Natural killer cell (primary cell): ENCODE results near the gene RAD50. TPM values are rescaled to one million over a fixed set of nuclear protein-coding genes. Genes with fewer than 3 reads are reported as not detected.
"Not testable (repeated sequence)": the region's sequence is repeated elsewhere in the genome, so short reads cannot be mapped to it uniquely, and the experiment has no call there.

ENCODE experiments used
- ATAC-seq, 3 donors: fragments of 150-1000 bp in 2 of 3; fragments of 200-7000 bp in 1 of 3; cut with Tn5 transposase; 1 replicate in 1 of 3; 2 replicates in 2 of 3; pipeline ENCODE4 v1.10.0; 2021; ENCODE audit warnings: mild to moderate bottlenecking in 2 of 3, moderate library complexity in 2 of 3
- DNase-seq, 2 donors: peaks; one replicate each; pipeline versions ENCODE4 v3.0.0 to v3.0.0-alpha.2; 2013 to 2021; ENCODE audit warnings: mixed read lengths in 1 of 2
- H3K27ac ChIP-seq: one replicate; pipeline ENCODE4 v1.5.1; 2013; ENCODE audit warnings: mild to moderate bottlenecking, low read length
- H3K27me3 ChIP-seq: one replicate; pipeline ENCODE4 v1.6.1; 2013; ENCODE audit warnings: low read length; ENCODE audit not compliant: control insufficient read depth, insufficient read depth
- H3K36me3 ChIP-seq: one replicate; pipeline ENCODE4 v1.6.1; 2013; ENCODE audit warnings: low read length; ENCODE audit not compliant: control insufficient read depth, insufficient read depth
- H3K4me1 ChIP-seq: one replicate; pipeline ENCODE4 v1.6.1; 2013; ENCODE audit warnings: low read length; ENCODE audit not compliant: control insufficient read depth, insufficient read depth
- H3K4me3 ChIP-seq: one replicate; pipeline ENCODE4 v1.5.1; 2013; ENCODE audit warnings: low read length
- H3K9me3 ChIP-seq: one replicate; pipeline ENCODE4 v1.6.1; 2013; ENCODE audit warnings: low read length; ENCODE audit not compliant: control insufficient read depth, insufficient read depth
- H3K27ac Mint-ChIP-seq, 2 donors: one replicate each; pipeline ENCODE4 v1.8.0; 2022; ENCODE audit warnings: mild to moderate bottlenecking in 2 of 2, mixed read lengths in 2 of 2, moderate library complexity in 1 of 2
- H3K27me3 Mint-ChIP-seq, 2 donors: one replicate each; pipeline ENCODE4 v1.8.0; 2022; ENCODE audit warnings: low read depth in 2 of 2, mixed read lengths in 2 of 2
- H3K36me3 Mint-ChIP-seq: one replicate; pipeline ENCODE4 v1.8.0; 2022; ENCODE audit warnings: mixed read lengths
- H3K4me1 Mint-ChIP-seq, 2 donors: one replicate each; pipeline ENCODE4 v1.8.0; 2022; ENCODE audit warnings: mixed read lengths in 2 of 2
- H3K4me3 Mint-ChIP-seq: one replicate; pipeline ENCODE4 v1.8.0; 2022; ENCODE audit warnings: mild to moderate bottlenecking, moderate library complexity, mixed read lengths
- H3K9me3 Mint-ChIP-seq, 2 donors: one replicate each; pipeline ENCODE4 v1.8.0; 2022; ENCODE audit warnings: mixed read lengths in 2 of 2
- CTCF ChIP-seq: fragments of 200-600 bp; IDR thresholded peaks from one replicate; pipeline ENCODE4 v1.8.0; 2022; ENCODE audit warnings: antibody characterized with exemption
- WGBS: methylation state at CpG from one replicate; pipeline ENCODE4 v1.1.7; 2013; ENCODE audit warnings: missing lambda C conversion rate; ENCODE audit not compliant: insufficient coverage; 5-methylcytosine and 5-hydroxymethylcytosine counted together
- intact Hi-C: fragments of 100-400 bp; cut with micrococcal nuclease; formaldehyde crosslinking; loops from one replicate; pipeline ENCODE4 v1.14.2; 2022
- total RNA-seq, 4 donors: library from RNA; stranded (reverse); fragments of 120-200 nt in 1 of 4; gene quantifications; one replicate each; pipeline versions ENCODE4 v1.2.3 to v1.2.4, GENCODE V29; 2013 to 2022

RAD50 gene
- total RNA-seq, 3 donors from 2014 or later (not counting 1 experiment from before 2014, with no cell fraction given): 21.0 to 31.2 (median 27.5) TPM

- H3K4me1 Mint-ChIP-seq: peaks cover 30 to 32% of the 10 kb centered on the region in 2 donors
- Histone ChIP-seq H3K4me1 (peaks cover 9% of the 10 kb centered on the region), H3K36me3 (no peaks in the 10 kb centered on the region), H3K4me3 (no peak overlapping the region), H3K9me3 (no peaks in the 10 kb centered on the region), H3K27ac (no peak overlapping the region), H3K27me3 (no peaks in the 10 kb centered on the region)
- WGBS: 21% methylated on average over 6 of the region's 7 CpGs
- H3K36me3 Mint-ChIP-seq: no peaks in the 10 kb centered on the region
- H3K27me3 Mint-ChIP-seq: peaks cover 0 to 2% of the 10 kb centered on the region in 2 donors
- DNase-seq: peak in 1 of 2 donors; percentile 61
- TF ChIP-seq CTCF: no peak
- intact Hi-C loops: no loop called here
- H3K27ac Mint-ChIP-seq: peak overlapping the region in 1 of 2 donors; percentile 31
- no peaks in the 10 kb centered on the region for H3K9me3 Mint-ChIP-seq
- ATAC-seq: peak in 1 of 3 donors; percentile 75
- H3K4me3 Mint-ChIP-seq: no peak overlapping the region
Measured at GRCh38 chr5:132688536-132689339, 132.0 kb downstream of the RAD50 start.

GRCh38 chr5:132689513-132689912 is 132.7 kb downstream of the RAD50 start:
- no peaks in the 10 kb centered on the region for H3K9me3 ChIP-seq
- intact Hi-C loops: no loop called here
- Mint-ChIP-seq H3K4me1 (peaks cover 30 to 32% of the 10 kb centered on the region in 2 donors), H3K9me3 (no peaks in the 10 kb centered on the region), H3K4me3 (no peak overlapping the region), H3K27me3 (peaks cover 0 to 2% of the 10 kb centered on the region in 2 donors), H3K36me3 (no peaks in the 10 kb centered on the region), H3K27ac (no peak overlapping the region)
- no peaks in the 10 kb centered on the region for H3K27me3 ChIP-seq
- WGBS: 97% methylated on average over 7 of the region's 7 CpGs
- no peak for TF ChIP-seq CTCF
- H3K4me1 ChIP-seq: peaks cover 9% of the 10 kb centered on the region
- no peaks in the 10 kb centered on the region for H3K36me3 ChIP-seq
- no peak overlapping the region for H3K4me3 ChIP-seq
- ATAC-seq (no peak), DNase-seq (no peak)
- no peak overlapping the region for H3K27ac ChIP-seq

- no peaks in the 10 kb centered on the region for H3K9me3 Mint-ChIP-seq
- intact Hi-C loops: no loop called here
- ATAC-seq (no peak), DNase-seq (no peak)
- H3K27ac Mint-ChIP-seq: no peak overlapping the region
- no peak overlapping the region for H3K4me3 ChIP-seq
- no peaks in the 10 kb centered on the region for H3K9me3 ChIP-seq
- peaks cover 25 to 27% of the 10 kb centered on the region in 2 donors for H3K4me1 Mint-ChIP-seq
- no peaks in the 10 kb centered on the region for H3K27me3 ChIP-seq
- H3K4me1 ChIP-seq: peaks cover 9% of the 10 kb centered on the region
- no peaks in the 10 kb centered on the region for H3K36me3 ChIP-seq
- peaks cover 0 to 2% of the 10 kb centered on the region in 2 donors for H3K27me3 Mint-ChIP-seq
- H3K36me3 Mint-ChIP-seq: no peaks in the 10 kb centered on the region
- no peak overlapping the region for H3K4me3 Mint-ChIP-seq
- H3K27ac ChIP-seq: no peak overlapping the region
- WGBS: 96% methylated on average over 2 of the region's 3 CpGs
- TF ChIP-seq CTCF: no peak
Measured at GRCh38 chr5:132690156-132690555, 133.4 kb downstream of the RAD50 start.

- intact Hi-C loops, H3K9me3 ChIP-seq, H3K27me3 ChIP-seq, H3K27me3 Mint-ChIP-seq, H3K4me3 ChIP-seq, H3K4me1 ChIP-seq, H3K27ac ChIP-seq, H3K36me3 Mint-ChIP-seq, H3K4me3 Mint-ChIP-seq, H3K36me3 ChIP-seq, H3K9me3 Mint-ChIP-seq: not testable (repeated sequence)
- Mint-ChIP-seq H3K27ac (peak overlapping the region; percentile 4 to 6), H3K4me1 (peaks cover 23 to 24% of the 10 kb centered on the region in 2 donors)
- ATAC-seq (peak in 1 of 3 donors; percentile 72), DNase-seq (peak in 1 of 2 donors; percentile 11)
- 59% methylated on average over 3 of the region's 5 CpGs for WGBS
Measured at GRCh38 chr5:132691755-132692631, 135.2 kb downstream of the RAD50 start.
